GM19324 (cell line): ENCODE measurements around the gene GRM8.
"Not testable (repeated sequence)": the region's sequence is repeated elsewhere in the genome, so short reads cannot be mapped to it uniquely, and the experiment has no call there.

Experiments used
- ATAC-seq: cut with Tn5 transposase; IDR thresholded peaks from one replicate; pipeline ENCODE4 v1.9.1; 2021; ENCODE audit warnings: mild to moderate bottlenecking, moderate library complexity; ENCODE audit not compliant: unreplicated experiment, low FRiP score

The GRM8 gene

GRCh38 chr7:126840869-126841268, 411.9 kb downstream of the GRM8 start:
- ATAC-seq = no peak

- no peak for ATAC-seq
These were observed 413.1 kb downstream of the GRM8 start for GRCh38 chr7:126839624-126840023.

- ATAC-seq = no peak
These were observed 414.5 kb downstream of the GRM8 start for GRCh38 chr7:126838194-126838593.

- not testable (repeated sequence) for ATAC-seq
These were observed 421.5 kb downstream of the GRM8 start for GRCh38 chr7:126831241-126831640.

- no peak for ATAC-seq
These were observed 431.8 kb downstream of the GRM8 start for GRCh38 chr7:126820925-126821324.

- ATAC-seq = no peak
These were observed 433.6 kb downstream of the GRM8 start for GRCh38 chr7:126819197-126819484.

- ATAC-seq = no peak
These were observed 434.1 kb downstream of the GRM8 start for GRCh38 chr7:126818393-126819196.

- ATAC-seq = no peak
These were observed 443.6 kb downstream of the GRM8 start for GRCh38 chr7:126809188-126809587.

- ATAC-seq = no peak
These were observed 446.1 kb downstream of the GRM8 start for GRCh38 chr7:126806614-126807013.

GRCh38 chr7:126805351-126805750, 447.4 kb downstream of the GRM8 start:
- ATAC-seq = no peak

GRCh38 chr7:126804604-126805003, 448.1 kb downstream of the GRM8 start:
- no peak for ATAC-seq

GRCh38 chr7:126803990-126804389, 448.8 kb downstream of the GRM8 start:
- no peak for ATAC-seq

- peak; percentile 89 for ATAC-seq
These were observed 449.6 kb downstream of the GRM8 start for GRCh38 chr7:126803060-126803665.

- ATAC-seq = no peak
These were observed 451.0 kb downstream of the GRM8 start for GRCh38 chr7:126801733-126802132.

GRCh38 chr7:126799541-126799940, 453.2 kb downstream of the GRM8 start:
- no peak for ATAC-seq

- no peak for ATAC-seq
These were observed 460.2 kb downstream of the GRM8 start for GRCh38 chr7:126792521-126792920.

- no peak for ATAC-seq
These were observed 461.4 kb downstream of the GRM8 start for GRCh38 chr7:126791306-126791705.

GRCh38 chr7:126790763-126791162, 462.0 kb downstream of the GRM8 start:
- no peak for ATAC-seq

GRCh38 chr7:126783613-126784012, 469.1 kb downstream of the GRM8 start:
- ATAC-seq = no peak

GRCh38 chr7:126780993-126781392, 471.7 kb downstream of the GRM8 start:
- no peak for ATAC-seq

GRCh38 chr7:126778101-126778500, 474.6 kb downstream of the GRM8 start:
- no peak for ATAC-seq

- ATAC-seq = no peak
These were observed 476.2 kb downstream of the GRM8 start for GRCh38 chr7:126776498-126776897.
